GM21360 (cell line): ENCODE data around the gene MUC4.
"Not testable (repeated sequence)": the region's sequence is repeated elsewhere in the genome, so short reads cannot be mapped to it uniquely, and the experiment has no call there.

ENCODE experiments used
- ATAC-seq: cut with Tn5 transposase; IDR thresholded peaks from one replicate; pipeline ENCODE4 v1.9.1; 2021; ENCODE audit warnings: mild to moderate bottlenecking, moderate library complexity; ENCODE audit not compliant: unreplicated experiment

Gene MUC4

GRCh38 chr3:195835791-195836190 lies 24.1 kb upstream of the MUC4 start:
- no peak for ATAC-seq

GRCh38 chr3:195834675-195835583 lies 23.2 kb upstream of the MUC4 start:
- no peak for ATAC-seq

- ATAC-seq = no peak
Measured at GRCh38 chr3:195829897-195830254, 18.1 kb upstream of the MUC4 start.

- ATAC-seq = no peak
Measured at GRCh38 chr3:195828762-195829161, 17.0 kb upstream of the MUC4 start.

GRCh38 chr3:195825857-195826804 lies 14.4 kb upstream of the MUC4 start:
- no peak for ATAC-seq

- no peak for ATAC-seq
Measured at GRCh38 chr3:195825191-195825588, 13.5 kb upstream of the MUC4 start.

- not testable (repeated sequence) for ATAC-seq
Measured at GRCh38 chr3:195824425-195825190, 12.9 kb upstream of the MUC4 start.

GRCh38 chr3:195823999-195824398 lies 12.3 kb upstream of the MUC4 start:
- ATAC-seq = no peak

GRCh38 chr3:195823280-195823679 lies 11.6 kb upstream of the MUC4 start:
- no peak for ATAC-seq

GRCh38 chr3:195822131-195822696 lies 10.5 kb upstream of the MUC4 start:
- ATAC-seq = no peak

- ATAC-seq = no peak
Measured at GRCh38 chr3:195821403-195822130, 9.8 kb upstream of the MUC4 start.

- no peak for ATAC-seq
Measured at GRCh38 chr3:195820901-195821300, 9.2 kb upstream of the MUC4 start.

- no peak for ATAC-seq
Measured at GRCh38 chr3:195820186-195820585, 8.5 kb upstream of the MUC4 start.

GRCh38 chr3:195818301-195818700 lies 6.6 kb upstream of the MUC4 start:
- ATAC-seq = no peak

GRCh38 chr3:195817578-195818135 lies 5.9 kb upstream of the MUC4 start:
- ATAC-seq = no peak

- not testable (repeated sequence) for ATAC-seq
Measured at GRCh38 chr3:195816276-195816913, 4.7 kb upstream of the MUC4 start.

GRCh38 chr3:195815169-195815771 lies 3.5 kb upstream of the MUC4 start:
- no peak for ATAC-seq

GRCh38 chr3:195813916-195814640 lies 2.3 kb upstream of the MUC4 start:
- no peak for ATAC-seq
